Embryonic facial prominence (tissue), 1 donor: ENCODE results near the gene ESAM.

Experiments used
- DNase-seq: peaks from one replicate; pipeline ENCODE4 v3.0.0-alpha.2; 2016; ENCODE audit errors: extremely low spot score

Gene ESAM, protein sequence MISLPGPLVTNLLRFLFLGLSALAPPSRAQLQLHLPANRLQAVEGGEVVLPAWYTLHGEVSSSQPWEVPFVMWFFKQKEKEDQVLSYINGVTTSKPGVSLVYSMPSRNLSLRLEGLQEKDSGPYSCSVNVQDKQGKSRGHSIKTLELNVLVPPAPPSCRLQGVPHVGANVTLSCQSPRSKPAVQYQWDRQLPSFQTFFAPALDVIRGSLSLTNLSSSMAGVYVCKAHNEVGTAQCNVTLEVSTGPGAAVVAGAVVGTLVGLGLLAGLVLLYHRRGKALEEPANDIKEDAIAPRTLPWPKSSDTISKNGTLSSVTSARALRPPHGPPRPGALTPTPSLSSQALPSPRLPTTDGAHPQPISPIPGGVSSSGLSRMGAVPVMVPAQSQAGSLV

DNA sequence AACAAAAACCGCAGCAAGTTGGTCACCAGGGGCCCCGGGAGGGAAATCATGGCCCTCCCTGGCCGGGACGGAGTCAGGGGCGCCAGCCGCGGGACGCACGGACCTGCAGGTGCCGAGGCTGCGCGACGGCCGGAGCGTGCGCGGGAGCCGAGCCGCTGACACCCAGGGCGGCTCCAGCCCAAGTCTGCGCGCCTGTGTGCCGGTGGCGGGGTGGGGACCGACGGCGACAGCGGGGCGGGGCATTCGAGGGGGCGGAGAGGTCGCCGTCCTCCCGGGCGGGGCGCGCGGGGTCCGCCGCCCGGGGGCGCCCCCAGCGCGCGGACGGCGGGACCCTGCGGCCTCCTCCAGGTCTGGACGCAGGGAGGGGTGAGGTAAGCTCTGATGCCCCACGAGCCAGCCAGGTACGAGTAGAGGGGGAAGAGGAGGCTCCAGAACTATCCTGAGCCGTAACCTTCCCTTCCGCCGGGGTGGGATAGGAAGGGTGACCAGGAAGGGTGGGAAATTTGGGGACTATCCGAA is at the start of gene ESAM:
ESAM (minus strand) TSS at position 186 of the 519 bp plus-strand sequence; CDS start at position 50, 136 bp downstream.
- DNase-seq = no peak

DNA sequence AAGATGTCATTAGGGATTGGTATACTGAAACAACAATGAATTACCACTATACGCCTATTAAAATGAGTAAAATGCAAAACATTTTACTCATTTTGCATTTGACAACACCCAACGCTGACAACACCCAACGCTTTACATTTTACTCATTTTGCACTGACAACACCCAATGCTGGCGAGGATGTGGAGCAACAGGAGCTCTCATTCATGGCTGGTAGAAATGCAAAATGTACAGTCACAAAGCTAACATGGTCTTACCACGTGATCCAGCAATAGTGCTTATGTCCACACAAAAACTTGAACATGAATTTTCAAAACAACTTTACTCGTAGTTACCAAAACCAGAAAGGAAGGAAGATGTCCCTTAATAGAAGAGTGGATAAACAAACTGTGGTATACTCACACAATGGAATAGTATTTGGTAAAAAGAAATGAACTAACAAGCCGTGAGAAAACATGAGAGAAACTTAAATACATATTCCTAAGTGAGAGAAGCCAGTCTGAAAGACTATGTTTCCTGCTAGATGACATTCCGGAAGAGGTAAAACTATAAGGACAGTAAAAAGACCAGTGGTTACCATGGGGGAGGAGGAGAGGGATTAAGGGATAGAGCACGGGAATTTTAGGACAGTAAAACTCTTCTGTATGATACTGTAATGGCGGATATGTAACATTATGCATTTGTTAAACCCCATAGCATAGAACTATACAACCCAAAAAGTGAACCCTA is 49.5 kb upstream of the ESAM start:
- DNase-seq = no peak

- no peak for DNase-seq
Observed at GRCh38 chr11:124807660-124808270, 45.7 kb upstream of the ESAM start.

DNA sequence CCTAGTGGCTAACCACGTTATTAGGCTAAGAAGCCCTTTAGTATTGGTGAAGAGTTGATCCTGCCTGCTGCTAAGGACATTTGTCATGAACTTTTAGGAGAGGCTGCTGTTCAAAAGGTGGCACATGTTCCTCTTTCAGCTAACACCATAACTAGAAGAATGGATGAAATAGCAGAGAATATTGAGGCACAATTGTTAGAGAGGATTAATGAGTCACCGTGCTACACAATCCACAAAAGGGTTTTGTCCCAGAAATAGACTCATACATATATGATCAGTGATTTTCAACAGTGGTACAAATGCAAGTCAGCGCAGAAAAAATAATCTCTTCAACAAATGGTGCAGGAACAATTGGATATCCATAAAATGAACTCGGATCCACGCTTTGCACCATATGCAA is 45.1 kb upstream of the ESAM start:
- DNase-seq = no peak

DNA sequence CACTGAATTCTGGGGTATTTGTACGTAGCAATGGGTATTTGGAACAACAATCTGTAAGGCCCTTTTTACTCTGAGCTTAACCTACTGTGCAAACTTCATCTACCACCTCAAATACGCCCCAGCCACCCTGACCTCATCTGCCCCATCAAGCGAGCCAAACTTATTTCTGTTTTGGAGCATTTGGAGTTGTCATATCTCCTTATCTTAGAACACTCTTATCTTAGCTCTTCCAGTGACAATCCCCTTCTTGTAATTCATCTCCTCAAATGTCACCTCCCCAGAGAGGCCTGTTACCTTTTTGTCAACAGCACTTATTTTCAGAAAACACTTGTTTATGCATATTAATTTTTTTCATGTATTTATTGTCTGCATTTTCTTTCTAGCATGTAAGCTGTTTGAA is 42.8 kb upstream of the ESAM start:
- no peak for DNase-seq

GRCh38 chr11:124801636-124802312 is 39.7 kb upstream of the ESAM start:
- no peak for DNase-seq

DNA sequence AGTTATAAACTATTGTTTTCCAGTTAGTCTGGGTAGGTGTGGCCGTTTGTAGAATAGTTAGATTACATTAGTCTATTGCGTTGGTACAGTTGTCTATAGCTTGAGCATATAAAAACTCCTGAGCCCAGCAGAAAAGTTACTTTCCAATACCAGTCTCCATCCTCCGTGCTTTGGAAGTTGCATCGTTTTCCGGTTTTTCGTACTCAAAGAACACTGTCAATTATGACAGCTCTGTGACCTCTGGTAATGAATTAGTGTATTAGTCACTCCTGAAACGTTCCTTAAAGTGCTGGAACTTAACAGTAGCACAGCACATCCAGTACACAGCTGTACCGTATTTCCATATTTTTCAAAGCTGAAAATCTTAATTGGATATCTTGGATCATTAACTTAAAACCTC is 38.9 kb upstream of the ESAM start:
- DNase-seq = no peak

GRCh38 chr11:124800226-124800929 is 38.3 kb upstream of the ESAM start, which contains the start of gene MSANTD2:
MSANTD2 (minus strand) TSS chr11:124800406; CDS start chr11:124800380, 26 bp downstream.
- DNase-seq = peak; percentile 87

GRCh38 chr11:124799348-124800225 is 37.5 kb upstream of the ESAM start:
- peak; percentile 6 for DNase-seq

GRCh38 chr11:124798991-124799347 is 36.9 kb upstream of the ESAM start:
- DNase-seq = peak; percentile 9

GRCh38 chr11:124796312-124796711 is 34.2 kb upstream of the ESAM start:
- DNase-seq = no peak

DNA sequence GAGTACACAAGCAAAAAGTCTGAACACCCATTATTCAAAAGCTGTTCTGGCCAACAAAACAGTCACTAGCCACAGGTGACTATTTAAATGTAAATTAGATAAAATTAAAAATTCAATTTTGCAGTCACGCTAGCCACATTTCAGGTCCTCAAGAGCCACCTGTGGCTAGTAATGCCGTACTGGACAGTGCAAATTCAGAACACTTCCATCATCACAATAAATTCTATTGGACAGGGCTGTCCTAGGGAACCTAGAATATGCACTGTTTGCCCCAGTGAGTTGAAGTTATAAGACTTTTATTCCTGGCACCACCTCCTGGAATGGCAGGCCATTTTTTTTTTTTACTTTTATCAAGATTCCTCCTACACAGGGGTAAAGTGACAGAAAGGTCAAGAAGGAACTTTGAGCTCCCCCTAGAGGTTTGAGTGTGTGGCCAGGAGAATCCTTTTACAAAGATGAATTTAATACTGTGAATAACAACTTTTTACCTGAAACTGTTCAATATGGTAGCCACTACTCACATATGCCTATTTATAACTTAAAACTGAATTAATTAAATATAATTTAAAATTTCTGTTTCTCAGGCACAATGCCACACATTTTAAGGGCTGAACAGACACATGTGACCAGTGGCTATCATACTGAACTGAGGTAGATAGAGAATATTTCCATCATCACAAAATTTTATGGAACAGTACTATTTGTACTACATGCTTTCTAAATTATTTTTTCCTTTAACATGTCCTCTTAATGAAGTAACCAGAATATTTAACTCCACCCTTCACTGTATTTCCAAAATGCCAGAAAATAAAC is 31.6 kb upstream of the ESAM start:
- DNase-seq = no peak

- no peak for DNase-seq
Observed at GRCh38 chr11:124791626-124792341, 29.7 kb upstream of the ESAM start.

DNA sequence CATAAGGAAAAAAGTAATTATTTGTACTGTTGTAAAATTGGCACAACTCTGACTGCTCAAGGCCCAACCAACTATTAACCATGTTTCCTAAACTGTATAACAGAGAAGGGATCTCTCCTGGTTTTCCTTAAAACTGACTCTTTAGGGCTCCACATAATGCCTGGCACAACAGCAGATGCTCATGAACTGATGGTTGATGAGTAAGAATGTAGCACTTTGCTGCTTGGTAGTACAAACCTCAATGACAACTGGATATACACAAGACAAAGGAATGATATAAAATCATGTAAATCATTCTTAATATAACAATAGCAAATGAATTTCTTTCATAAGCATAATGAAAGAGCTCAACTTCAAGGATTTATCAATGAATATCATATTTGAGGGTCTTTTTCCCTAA is 26.4 kb upstream of the ESAM start:
- DNase-seq = no peak

DNA sequence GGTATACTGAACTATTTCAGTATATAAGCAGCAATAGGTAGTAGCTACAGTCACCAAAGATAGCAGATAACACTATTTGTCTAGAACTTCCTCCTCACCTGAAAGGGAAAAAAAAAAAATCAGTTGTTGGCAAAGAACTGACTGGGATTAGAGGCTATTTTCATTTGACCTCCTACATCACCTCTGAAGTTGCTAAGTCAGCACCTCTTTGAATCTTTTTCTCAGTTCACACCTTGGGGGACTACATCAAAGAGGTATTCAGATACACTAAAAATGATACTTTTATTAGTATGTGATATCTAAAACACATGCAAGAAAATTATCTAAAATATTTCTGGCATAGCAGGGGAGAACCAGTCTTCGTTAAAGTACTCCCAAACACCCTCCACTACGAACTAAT is 22.0 kb upstream of the ESAM start:
- DNase-seq = no peak

DNA sequence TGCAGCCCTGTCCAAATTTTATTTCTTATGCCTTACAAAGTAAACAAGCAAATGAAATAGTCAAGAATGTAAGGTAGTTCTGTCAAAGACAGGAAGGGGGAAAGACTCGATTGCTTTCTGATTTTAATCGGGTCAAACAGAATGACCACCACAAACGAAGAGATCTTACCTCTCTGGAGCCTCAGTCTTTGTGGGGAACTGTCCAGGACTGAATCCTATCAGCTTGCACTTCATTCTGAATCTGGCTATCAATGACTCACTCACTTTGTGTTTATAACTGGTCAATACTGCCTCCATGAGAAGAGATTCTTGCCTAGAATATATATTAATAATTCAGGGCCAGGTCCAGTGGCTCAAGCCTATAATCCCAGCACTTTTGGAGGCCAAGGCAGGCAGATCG is 20.9 kb upstream of the ESAM start:
- DNase-seq = no peak

DNA sequence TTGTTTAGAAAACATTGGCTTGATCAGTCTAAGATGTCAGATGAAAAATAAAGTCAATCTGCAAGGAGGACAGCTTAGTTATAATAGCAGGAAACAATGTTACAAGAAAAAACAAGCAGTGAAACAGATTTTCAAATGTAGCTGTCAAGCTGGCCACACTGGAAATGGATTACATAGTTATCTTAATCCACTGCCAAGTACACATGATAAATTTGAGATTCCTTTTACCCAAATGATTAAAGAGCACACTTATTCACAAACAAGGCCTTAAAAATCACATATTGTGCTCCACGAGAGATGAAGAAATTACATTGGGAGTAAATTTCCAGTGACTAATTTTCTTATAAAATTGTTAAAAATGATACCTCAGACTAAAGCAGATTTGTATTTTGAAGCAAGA is 17.5 kb upstream of the ESAM start:
- DNase-seq = no peak

DNA sequence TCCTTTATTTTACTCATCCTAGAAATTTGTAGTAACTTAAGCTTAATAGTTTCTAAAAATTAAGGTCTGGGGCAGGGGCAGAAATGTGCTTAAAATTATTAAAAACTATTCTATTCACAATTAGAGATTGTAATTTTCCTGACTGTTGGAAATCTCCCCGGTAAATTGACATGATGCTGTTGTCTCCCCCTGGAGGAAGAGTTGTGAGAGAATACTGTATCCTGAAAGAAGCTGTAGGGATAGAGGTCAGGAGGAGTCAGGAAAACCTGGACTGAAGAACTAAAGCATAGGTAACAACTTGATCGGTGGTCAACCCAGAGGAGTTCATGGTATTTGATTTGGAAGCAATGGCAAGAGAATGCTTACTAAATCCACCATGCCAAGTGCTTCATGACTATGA is 16.2 kb upstream of the ESAM start:
- DNase-seq = no peak
